HepG2 (cell line): ENCODE results near the gene RPRD2. TPM values are rescaled to one million over a fixed set of nuclear protein-coding genes. Genes with fewer than 3 reads are reported as not detected.

Experiments used
- ATAC-seq: fragments of 200-7000 bp; cut with Tn5 transposase; 3 replicates; pipeline ENCODE4 v1.9.1; 2020; ENCODE audit warnings: mild to moderate bottlenecking, moderate library complexity
- BruUV-seq: library from RNA; stranded (reverse); fragments of 400-500 nt; replicated peaks from 2 replicates; lab custom pipeline; 2021; lab: Mats Ljungman, UMichigan
- CTCF ChIA-PET: fragments of 300-600 bp; formaldehyde crosslinking; extraction: SDS; loops from one replicate; lab custom pipeline; 2021; ENCODE audit warnings: low total read pairs, inconsistent platforms, low intra/inter-chr PET ratio; lab: Yijun Ruan, JAX
- POLR2A ChIA-PET: fragments of 350-600 bp; sonication (Branson Sonifier 250); formaldehyde crosslinking; loops from one replicate; lab custom pipeline; 2020; ENCODE audit warnings: antibody characterized with exemption, inconsistent platforms; lab: Yijun Ruan, JAX
- DNase-seq: peaks from one replicate; pipeline ENCODE4 v3.0.0-alpha.2; 2015; ENCODE audit warnings: low spot score
- FAIRE-seq: peaks from 3 replicates; lab custom pipeline; 2011; peaks lifted over from hg19 to GRCh38; lab: Jason Lieb, UNC
- H2AFZ ChIP-seq: one replicate; pipeline ENCODE4 v1.6.1; 2011; ENCODE audit warnings: low read length, inconsistent platforms
- H3K27ac ChIP-seq: fragments of 300-600 bp; 3 replicates; pipeline ENCODE4 v1.8.0; 2011; ENCODE audit warnings: mixed run types, mild to moderate bottlenecking, mixed read lengths, low read length, inconsistent platforms; ENCODE audit not compliant: insufficient read depth; ENCODE audit errors: extremely low read length
- H3K27me3 ChIP-seq, 2 experiments: fragments of 200-600 bp in 1 of 2; 2 replicates in 1 of 2; 3 replicates in 1 of 2; pipeline versions ENCODE4 v1.6.0 to v1.8.0; 2011; ENCODE audit warnings: low read length in 2 of 2, mild to moderate bottlenecking in 2 of 2, moderate library complexity in 2 of 2, inconsistent platforms in 1 of 2; ENCODE audit not compliant: insufficient read depth in 2 of 2, control insufficient read depth in 1 of 2
- H3K36me3 ChIP-seq, 2 experiments: fragments of 200-600 bp in 1 of 2; replicated peaks in 1 of 2; 2 replicates in 1 of 2; 3 replicates in 1 of 2; pipeline versions ENCODE4 v1.5.1 to v1.8.0; 2011; ENCODE audit warnings: low read length in 2 of 2, inconsistent platforms in 1 of 2; ENCODE audit not compliant: insufficient read depth in 2 of 2, control insufficient read depth in 1 of 2
- H3K4me1 ChIP-seq: 2 replicates; pipeline ENCODE4 v1.5.1; 2012; ENCODE audit warnings: low read length, inconsistent platforms; ENCODE audit not compliant: insufficient read depth
- H3K4me2 ChIP-seq: 2 replicates; pipeline ENCODE4 v1.6.0; 2011; ENCODE audit warnings: low read depth, low read length, inconsistent platforms
- H3K4me3 ChIP-seq, 3 experiments: fragments of 200-600 bp in 1 of 3; sonication (generic), shearing (Covaris generic) in 1 of 3; replicated peaks in 1 of 3; 2 replicates each; pipeline ENCODE4 v1.5.1; 2011 to 2016; ENCODE audit warnings: low read length in 3 of 3, inconsistent platforms in 2 of 3, low read depth in 2 of 3, mild to moderate bottlenecking in 2 of 3, control low read depth in 1 of 3, mixed read lengths in 1 of 3; ENCODE audit not compliant: insufficient read depth in 1 of 3
- H3K79me2 ChIP-seq: one replicate; pipeline ENCODE4 v1.6.1; 2011; ENCODE audit warnings: low read length, inconsistent platforms; ENCODE audit not compliant: insufficient read depth
- H3K9ac ChIP-seq: 2 replicates; pipeline ENCODE4 v1.6.0; 2011; ENCODE audit warnings: mild to moderate bottlenecking, low read depth, low read length, inconsistent platforms; ENCODE audit not compliant: insufficient read depth
- H3K9me3 ChIP-seq: 2 replicates; pipeline ENCODE4 v1.5.1; 2012; ENCODE audit warnings: mild to moderate bottlenecking, low read length
- H4K20me1 ChIP-seq: 2 replicates; pipeline ENCODE4 v1.6.0; 2011; ENCODE audit warnings: inconsistent platforms, mild to moderate bottlenecking, low read length, moderate library complexity; ENCODE audit not compliant: insufficient read depth
- AKNA ChIP-seq: sonication (generic); formaldehyde crosslinking; IDR thresholded peaks from 2 replicates; pipeline ENCODE4 v1.4.0; 2020; ENCODE audit warnings: missing genetic modification reagents, borderline replicate concordance
- HDAC1 ChIP-seq: sonication (generic); formaldehyde crosslinking; IDR thresholded peaks from 2 replicates; pipeline ENCODE4 v1.5.1; 2020; ENCODE audit warnings: mild to moderate bottlenecking, missing genetic modification reagents
- HNRNPK ChIP-seq: fragments of 200-400 bp; formaldehyde crosslinking; IDR thresholded peaks from 2 replicates; pipeline ENCODE4 v1.6.1; 2018; ENCODE audit warnings: low read length, low read depth, moderate library complexity, mild to moderate bottlenecking; ENCODE audit not compliant: poor library complexity, severe bottlenecking
- LBX2 ChIP-seq: sonication (generic); formaldehyde crosslinking; IDR thresholded peaks from 2 replicates; pipeline ENCODE4 v1.5.0; 2020; ENCODE audit warnings: missing genetic modification reagents, mild to moderate bottlenecking, borderline replicate concordance
- NFRKB ChIP-seq: fragments of 450-650 bp; IDR thresholded peaks from 2 replicates; pipeline ENCODE4 v1.6.1; 2017
- REXO4 ChIP-seq: sonication (generic); formaldehyde crosslinking; IDR thresholded peaks from 2 replicates; pipeline ENCODE4 v1.8.0; 2022; ENCODE audit warnings: missing genetic modification reagents, mild to moderate bottlenecking, borderline replicate concordance
- TEAD3 ChIP-seq: optimal IDR thresholded peaks from 2 replicates; pipeline ENCODE3; 2016; ENCODE audit warnings: borderline replicate concordance
- ZBTB20 ChIP-seq: sonication (generic); formaldehyde crosslinking; IDR thresholded peaks from 2 replicates; pipeline ENCODE4 v1.8.1; 2023; ENCODE audit warnings: missing genetic modification reagents, low read depth, mild to moderate bottlenecking, borderline replicate concordance
- ZNF260 ChIP-seq: sonication (generic); formaldehyde crosslinking; IDR thresholded peaks from 2 replicates; pipeline ENCODE4 v1.4.0; 2020; ENCODE audit warnings: missing genetic modification reagents, low read depth, mild to moderate bottlenecking, borderline replicate concordance
- ZNF580 ChIP-seq: IDR thresholded peaks from 2 replicates; pipeline ENCODE4 v1.6.1; 2016; ENCODE audit warnings: low read depth, borderline replicate concordance
- ZNF589 ChIP-seq: sonication (generic); formaldehyde crosslinking; conservative IDR thresholded peaks from 2 replicates; pipeline ENCODE4 v1.8.0; 2022; ENCODE audit warnings: mild to moderate bottlenecking, moderate library complexity, missing genetic modification reagents
- WGBS: methylation state at CpG from one replicate; pipeline ENCODE4 v1.1.6; 2017; ENCODE audit warnings: low lambda C conversion rate; 5-methylcytosine and 5-hydroxymethylcytosine counted together
- in situ Hi-C: cut with HindIII; loops from 2 replicates; pipeline ENCODE4 v1.10.0; 2017; ENCODE audit warnings: low pct_unique_long_range_greater_than_20kb; ENCODE audit not compliant: extremely low pct_ligation_motif_present
- intact Hi-C: fragments of 100-400 bp; cut with micrococcal nuclease; formaldehyde crosslinking; loops from one replicate; pipeline ENCODE4 v1.10.0; 2022; ENCODE audit not compliant: unreplicated experiment
- polyA plus RNA-seq, 8 experiments: library from polyadenylated mRNA; depleted of rRNA in 3 of 8; stranded (reverse) in 7 of 8; unstranded in 1 of 8; fragments of >200 nt; fragmentation: Illumina TruSeq in 4 of 8; extraction: Trizol in 4 of 8; gene quantifications; 2 replicates each; pipeline versions ENCODE4 v1.2.1 to v1.2.3, GENCODE V29; 2011 to 2016; ENCODE audit warnings: low read depth in 4 of 8, missing spikeins in 1 of 8, mixed read lengths in 1 of 8; ENCODE audit not compliant: insufficient read depth in 1 of 8
- total RNA-seq, 5 experiments: library from RNA; depleted of rRNA; stranded (reverse); fragments of >200 nt; fragmentation: Illumina TruSeq; extraction: Trizol; gene quantifications; 2 replicates each; pipeline ENCODE4 v1.2.3, GENCODE V29; 2016; ENCODE audit warnings: low read depth in 1 of 5
- TF ChIP-seq, protein P1 (sequence below): sonication (generic); formaldehyde crosslinking; IDR thresholded peaks from 2 replicates; pipeline ENCODE4 v1.4.0; 2020; ENCODE audit warnings: mild to moderate bottlenecking, missing genetic modification reagents, borderline replicate concordance
- TF ChIP-seq, protein P2 (sequence below): sonication (generic); formaldehyde crosslinking; IDR thresholded peaks from 2 replicates; pipeline ENCODE4 v1.8.1; 2023; ENCODE audit warnings: mild to moderate bottlenecking, moderate library complexity, missing genetic modification reagents

The RPRD2 gene
- total and polyA plus RNA-seq, 2 of the 13 experiments (the other 11 are each of a cell fraction or from before 2014, with no cell fraction given): 8.0 to 8.9 TPM

GRCh38 chr1:150364231-150365003 lies 470 bp downstream of the RPRD2 start:
- FAIRE-seq: no peak
- ChIA-PET POLR2A (interaction anchor here (0.6 to 3.4 kb wide), 32 partner anchors 9 to 215 kb away, joined by 3 to 27 read pairs (median 6); partner anchors contain the start of genes APH1A, C1orf54, CA14 and FALEC), CTCF (no interaction called here)
- H3K27me3 ChIP-seq: no peaks in the 10 kb centered on the region; a peak in 1 of 5 replicates
- DNase-seq: peak; percentile 72
- in situ Hi-C loops: loop anchor here (10.0 kb wide), 1 partner anchor 50 kb away; no protein-coding TSS in a partner anchor
- H3K27ac ChIP-seq: peak overlapping the region; percentile 100
- no peaks in the 10 kb centered on the region for H3K36me3 ChIP-seq
- peaks cover 13% of the 10 kb centered on the region; the same call in 1 of the 2 replicates for H4K20me1 ChIP-seq
- peak; percentile 74 for ATAC-seq
- no peaks in the 10 kb centered on the region for H3K9me3 ChIP-seq
- BruUV-seq: no TSS peak
- peaks cover 48% of the 10 kb centered on the region for H3K79me2 ChIP-seq
- intact Hi-C loops: loop anchor here (2.0 to 5.0 kb wide), 2 partner anchors 46 to 68 kb away; no protein-coding TSS in a partner anchor
- peak overlapping the region; percentile 94 for H3K4me2 ChIP-seq
- WGBS: 1% methylated on average over 25 of the region's 50 CpGs
- no peak overlapping the region for H2AFZ ChIP-seq
- peak overlapping the region; percentile 75 to 97 (median 95) for H3K4me3 ChIP-seq
- H3K9ac ChIP-seq: peak overlapping the region; percentile 98
- peaks cover 42% of the 10 kb centered on the region for H3K4me1 ChIP-seq
- TF ChIP-seq AKNA (CRISPR knock-in tag): 0 out of 2 replicates have a peak, but pooled peaks have one; percentile 26
- TF ChIP-seq HDAC1 (CRISPR knock-in tag): peak; percentile 32; the same call in 1 of the 2 replicates
- TF ChIP-seq, protein P1, sequence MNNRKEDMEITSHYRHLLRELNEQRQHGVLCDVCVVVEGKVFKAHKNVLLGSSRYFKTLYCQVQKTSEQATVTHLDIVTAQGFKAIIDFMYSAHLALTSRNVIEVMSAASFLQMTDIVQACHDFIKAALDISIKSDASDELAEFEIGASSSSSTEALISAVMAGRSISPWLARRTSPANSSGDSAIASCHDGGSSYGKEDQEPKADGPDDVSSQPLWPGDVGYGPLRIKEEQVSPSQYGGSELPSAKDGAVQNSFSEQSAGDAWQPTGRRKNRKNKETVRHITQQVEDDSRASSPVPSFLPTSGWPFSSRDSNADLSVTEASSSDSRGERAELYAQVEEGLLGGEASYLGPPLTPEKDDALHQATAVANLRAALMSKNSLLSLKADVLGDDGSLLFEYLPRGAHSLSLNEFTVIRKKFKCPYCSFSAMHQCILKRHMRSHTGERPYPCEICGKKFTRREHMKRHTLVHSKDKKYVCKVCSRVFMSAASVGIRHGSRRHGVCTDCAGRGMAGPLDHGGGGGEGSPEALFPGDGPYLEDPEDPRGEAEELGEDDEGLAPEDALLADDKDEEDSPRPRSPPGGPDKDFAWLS: no peak
- no peak for TF ChIP-seq ZNF260 (CRISPR knock-in tag)
- TF ChIP-seq ZBTB20 (CRISPR knock-in tag): peak; percentile 27; the same call in 1 of the 2 replicates
- 0 out of 2 replicates have a peak, but pooled peaks have one; percentile 53 for TF ChIP-seq REXO4 (CRISPR knock-in tag)
- no peak for TF ChIP-seq LBX2
- TF ChIP-seq, protein P2, sequence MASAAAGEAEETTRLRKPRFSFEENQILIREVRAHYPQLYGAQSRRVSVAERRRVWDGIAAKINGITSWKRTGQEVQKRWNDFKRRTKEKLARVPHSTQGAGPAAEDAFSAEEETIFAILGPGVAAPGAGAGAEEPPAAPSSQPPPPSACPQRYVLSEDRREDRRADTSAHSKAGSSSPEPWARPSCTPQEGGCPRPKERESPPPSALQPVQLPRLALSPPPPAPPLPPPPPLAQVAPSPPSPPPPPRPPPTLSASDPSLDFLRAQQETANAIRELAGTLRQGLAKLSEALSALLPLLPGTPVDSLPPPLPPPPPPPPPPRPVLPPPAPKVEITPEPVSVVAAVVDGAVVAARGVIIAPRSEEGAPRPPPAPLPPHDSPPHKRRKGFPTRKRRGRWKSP: 0 out of 2 replicates have a peak, but pooled peaks have one; percentile 24
- TF ChIP-seq TEAD3: peak; percentile 8
- TF ChIP-seq HNRNPK: peak; percentile 77
- no peak; the same call in 1 of the 2 replicates for TF ChIP-seq NFRKB
- TF ChIP-seq ZNF589 (CRISPR knock-in tag): no peak
- no peak; the same call in 1 of the 2 replicates for TF ChIP-seq ZNF580
